Left lung (tissue), 10 donors: ENCODE measurements around the gene TMEM89. TPM values are rescaled to one million over a fixed set of nuclear protein-coding genes. Genes with fewer than 3 reads are reported as not detected.

Experiments
- ATAC-seq: fragments of 200-7000 bp; cut with Tn5 transposase; one replicate; pipeline ENCODE4 v1.9.1; 2020; ENCODE audit warnings: moderate library complexity
- DNase-seq, 4 donors: peaks; one replicate each; pipeline ENCODE4 v3.0.0-alpha.2; 2013 to 2020
- H3K27ac ChIP-seq, 2 donors: fragments of 200-600 bp; sonication (generic) in 1 of 2; one replicate each; pipeline versions ENCODE4 v1.5.0 to v1.8.0; 2020 to 2021
- H3K27me3 ChIP-seq, 2 donors: fragments of 200-600 bp; sonication (generic) in 1 of 2; one replicate each; pipeline versions ENCODE4 v1.5.0 to v1.8.0; 2020 to 2021
- H3K36me3 ChIP-seq, 2 donors: fragments of 200-600 bp; sonication (generic) in 1 of 2; one replicate each; pipeline versions ENCODE4 v1.5.0 to v1.8.0; 2020 to 2021
- H3K4me1 ChIP-seq, 2 donors: fragments of 200-600 bp; one replicate each; pipeline ENCODE4 v1.8.0; 2021
- H3K4me3 ChIP-seq, 2 donors: fragments of 200-600 bp; sonication (generic) in 1 of 2; one replicate each; pipeline versions ENCODE4 v1.5.0 to v1.8.0; 2020 to 2021; ENCODE audit warnings: mild to moderate bottlenecking in 1 of 2
- H3K9me3 ChIP-seq, 2 donors: fragments of 200-600 bp; sonication (generic) in 1 of 2; one replicate each; pipeline versions ENCODE4 v1.5.0 to v1.8.0; 2020 to 2021
- intact Hi-C, 2 donors: fragments of 100-400 bp; cut with DNase I; formaldehyde crosslinking; loops; one replicate each; pipeline versions ENCODE4 v1.11.2 to v1.14.2; 2022
- polyA plus RNA-seq, 6 donors: library from polyadenylated mRNA; unstranded; fragments of 120-200 nt; gene quantifications; one replicate each; pipeline ENCODE4 v1.2.1, GENCODE V29; 2013; ENCODE audit not compliant: insufficient read length in 6 of 6
- total RNA-seq, 2 donors: library from RNA; stranded (reverse); fragmentation: NEBNext Ultra II Directional; extraction: Animal tissue kit (Norgen Biotek cat#: 25700); gene quantifications; one replicate each; pipeline ENCODE4 v1.2.1, GENCODE V29; 2021
- TF ChIP-seq, protein P1 (sequence below), 2 donors: fragments of 200-600 bp; sonication (generic) in 1 of 2; IDR thresholded peaks; one replicate each; pipeline versions ENCODE4 v1.5.0 to v1.8.0; 2021; ENCODE audit warnings: antibody characterized with exemption in 2 of 2
- donor health status: DM: no; HTN: yes; CAD: no.
- donor health status: DM: no; HTN: no; CAD: no.

The TMEM89 gene
- total and polyA plus RNA-seq, 8 donors: not detected

DNA sequence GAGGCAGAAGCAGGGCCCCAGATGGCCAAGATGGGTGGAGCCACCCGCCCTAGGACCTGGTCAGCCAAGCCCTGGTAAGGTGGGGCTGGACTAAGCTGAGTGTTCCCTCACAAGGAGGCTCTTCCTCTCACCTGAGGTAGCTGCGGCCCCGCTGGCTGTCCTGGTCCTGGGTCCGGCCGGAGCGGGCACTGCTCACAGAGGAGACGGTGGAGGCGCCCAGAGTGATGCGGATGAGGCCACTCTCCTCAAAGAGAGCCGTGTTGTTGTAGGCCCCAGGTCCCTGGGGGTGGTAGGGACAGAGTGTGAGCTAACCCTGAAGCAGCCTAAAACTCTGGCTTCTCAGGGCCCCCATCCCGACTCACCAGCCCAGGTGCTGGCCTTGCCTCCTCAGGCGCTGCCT is 21.0 kb upstream of the TMEM89 start:
- no peak overlapping the region for H3K4me3 ChIP-seq
- TF ChIP-seq, protein P1, sequence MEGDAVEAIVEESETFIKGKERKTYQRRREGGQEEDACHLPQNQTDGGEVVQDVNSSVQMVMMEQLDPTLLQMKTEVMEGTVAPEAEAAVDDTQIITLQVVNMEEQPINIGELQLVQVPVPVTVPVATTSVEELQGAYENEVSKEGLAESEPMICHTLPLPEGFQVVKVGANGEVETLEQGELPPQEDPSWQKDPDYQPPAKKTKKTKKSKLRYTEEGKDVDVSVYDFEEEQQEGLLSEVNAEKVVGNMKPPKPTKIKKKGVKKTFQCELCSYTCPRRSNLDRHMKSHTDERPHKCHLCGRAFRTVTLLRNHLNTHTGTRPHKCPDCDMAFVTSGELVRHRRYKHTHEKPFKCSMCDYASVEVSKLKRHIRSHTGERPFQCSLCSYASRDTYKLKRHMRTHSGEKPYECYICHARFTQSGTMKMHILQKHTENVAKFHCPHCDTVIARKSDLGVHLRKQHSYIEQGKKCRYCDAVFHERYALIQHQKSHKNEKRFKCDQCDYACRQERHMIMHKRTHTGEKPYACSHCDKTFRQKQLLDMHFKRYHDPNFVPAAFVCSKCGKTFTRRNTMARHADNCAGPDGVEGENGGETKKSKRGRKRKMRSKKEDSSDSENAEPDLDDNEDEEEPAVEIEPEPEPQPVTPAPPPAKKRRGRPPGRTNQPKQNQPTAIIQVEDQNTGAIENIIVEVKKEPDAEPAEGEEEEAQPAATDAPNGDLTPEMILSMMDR (IDR thresholded peaks at IDR 0.05): no peak
- no peaks in the 10 kb centered on the region for H3K4me1 ChIP-seq
- intact Hi-C loops: no loop called here
- no peaks in the 10 kb centered on the region for H3K36me3 ChIP-seq
- no peaks in the 10 kb centered on the region for H3K27me3 ChIP-seq
- H3K9me3 ChIP-seq: no peaks in the 10 kb centered on the region
- H3K27ac ChIP-seq: no peak overlapping the region
- DNase-seq (no peak), ATAC-seq (no peak)

DNA sequence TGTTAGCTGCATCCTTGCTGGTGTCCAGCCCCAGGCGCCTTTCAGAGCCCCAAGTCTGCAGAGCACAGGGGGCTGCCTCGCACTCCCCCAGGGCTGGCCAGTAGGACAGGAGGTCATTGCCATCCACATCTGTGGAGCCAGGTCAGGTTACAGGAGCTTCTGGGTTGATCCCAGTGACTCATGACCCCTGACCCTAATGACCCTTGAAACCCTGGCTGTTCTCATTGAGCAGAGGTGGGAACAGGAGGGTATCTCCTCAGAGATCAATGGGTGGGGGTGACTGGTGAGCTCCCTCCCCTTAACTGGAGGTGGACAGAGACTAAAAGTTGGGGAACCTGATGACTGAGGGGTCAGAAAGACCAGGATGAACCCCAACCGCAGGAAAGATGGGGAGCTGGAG is 19.8 kb upstream of the TMEM89 start:
- no peak overlapping the region for H3K4me3 ChIP-seq
- DNase-seq (no peak), ATAC-seq (no peak)
- TF ChIP-seq, protein P1 (IDR thresholded peaks at IDR 0.05): no peak
- H3K9me3 ChIP-seq: no peaks in the 10 kb centered on the region
- H3K4me1 ChIP-seq: peaks cover 2% of the 10 kb centered on the region in 2 donors
- no peaks in the 10 kb centered on the region for H3K36me3 ChIP-seq
- H3K27ac ChIP-seq: no peak overlapping the region
- H3K27me3 ChIP-seq: no peaks in the 10 kb centered on the region
- intact Hi-C loops: no loop called here

DNA sequence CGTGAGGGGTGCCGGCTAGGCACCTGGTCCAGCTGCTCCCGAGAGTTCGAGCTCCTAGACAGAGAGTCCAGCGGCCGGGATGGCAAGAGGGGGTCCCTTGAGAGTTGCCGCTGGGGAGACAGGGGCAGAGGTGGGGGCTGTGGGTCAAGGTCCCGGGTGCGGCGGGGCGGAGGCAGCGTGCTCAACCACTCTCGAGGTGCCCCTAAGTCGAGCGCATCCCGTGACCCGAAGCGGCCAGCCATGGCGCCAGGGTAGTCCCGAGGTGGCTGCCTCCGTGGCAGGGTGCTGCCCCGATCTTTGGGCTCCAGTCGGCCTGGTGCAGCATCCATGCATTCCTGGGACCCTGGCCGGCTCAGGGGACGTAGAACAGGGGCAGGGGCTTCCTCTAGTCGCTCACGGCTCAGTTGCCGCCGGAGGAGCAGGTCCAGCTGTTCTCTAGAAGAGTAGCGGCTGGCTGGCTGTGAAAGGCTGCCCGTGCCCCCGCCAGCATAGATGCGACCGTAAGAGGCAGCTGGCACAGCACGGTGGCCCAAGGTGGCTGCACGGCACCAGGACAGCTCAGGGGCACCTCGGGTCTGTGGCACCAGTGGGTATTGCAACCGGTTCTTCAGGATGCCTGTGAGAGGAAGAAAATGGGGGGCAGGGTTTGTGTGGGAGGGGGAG is 18.5 kb upstream of the TMEM89 start:
- intact Hi-C loops: no loop called here

DNA sequence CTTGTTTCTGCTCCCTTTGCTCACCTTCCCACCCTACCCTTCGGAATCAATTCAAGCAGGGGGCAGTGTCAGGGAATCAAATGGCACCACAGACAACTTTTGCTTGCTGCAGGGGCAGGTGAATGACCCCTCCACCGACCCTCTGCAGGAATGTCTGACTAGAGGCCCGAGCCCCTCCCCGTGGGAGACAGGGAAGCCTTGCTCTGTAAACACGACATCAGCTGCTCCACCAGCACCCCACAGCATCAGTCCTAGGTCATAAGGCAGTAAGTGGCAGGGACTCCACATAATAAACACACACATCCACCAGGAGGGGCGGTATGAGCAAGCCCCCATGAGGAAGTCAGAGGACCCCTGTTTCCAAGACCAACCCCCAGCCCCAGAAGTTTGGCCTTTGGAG is 15.7 kb upstream of the TMEM89 start:
- ATAC-seq (no peak), DNase-seq (peak in 1 of 4 donors; percentile 24)
- Histone ChIP-seq H3K4me1 (peaks cover 16 to 20% of the 10 kb centered on the region in 2 donors), H3K4me3 (no peak overlapping the region), H3K27me3 (no peaks in the 10 kb centered on the region), H3K36me3 (peaks cover 0 to 13% of the 10 kb centered on the region in 2 donors), H3K27ac (no peak overlapping the region), H3K9me3 (no peaks in the 10 kb centered on the region)
- intact Hi-C loops: no loop called here
- TF ChIP-seq, protein P1 (IDR thresholded peaks at IDR 0.05): no peak

More for the DNA sequence above, 18.5 kb upstream of the TMEM89 start:
- Histone ChIP-seq H3K27me3 (no peaks in the 10 kb centered on the region), H3K36me3 (no peaks in the 10 kb centered on the region), H3K27ac (no peak overlapping the region), H3K4me3 (no peak overlapping the region), H3K9me3 (no peaks in the 10 kb centered on the region), H3K4me1 (peaks cover 8 to 10% of the 10 kb centered on the region in 2 donors)
- no peak for ATAC-seq
- TF ChIP-seq, protein P1 (IDR thresholded peaks at IDR 0.05): no peak
- peak in 1 of 4 donors; percentile 76 for DNase-seq

DNA sequence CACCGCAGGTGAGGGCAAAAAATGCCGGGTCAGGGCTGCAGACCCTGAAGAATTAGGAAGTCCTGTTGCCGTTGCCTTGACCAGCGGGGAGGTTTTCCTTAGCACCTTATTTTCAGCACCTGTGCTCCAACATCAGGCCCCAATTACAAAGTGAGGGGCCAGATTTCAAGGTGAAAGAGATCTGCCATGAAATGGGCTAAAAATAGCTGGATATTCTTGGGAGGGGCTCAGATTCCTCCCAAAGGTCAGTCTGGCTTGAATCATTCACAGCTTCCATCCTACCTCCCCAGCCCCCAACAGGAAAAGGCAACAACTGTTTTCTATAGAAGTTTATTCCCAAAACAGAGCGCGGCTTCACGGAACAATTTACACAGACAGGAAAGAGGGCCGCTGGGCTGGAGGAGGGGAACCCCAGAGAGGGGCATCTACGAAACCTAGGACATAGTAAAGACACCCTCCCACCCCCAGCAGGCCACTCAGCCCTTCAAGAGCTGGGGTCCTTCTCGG is 14.6 kb upstream of the TMEM89 start:
- intact Hi-C loops: no loop called here
- no peaks in the 10 kb centered on the region for H3K27me3 ChIP-seq
- DNase-seq (peak in 1 of 4 donors; percentile 20), ATAC-seq (no peak)
- H3K4me1 ChIP-seq: peaks cover 16 to 20% of the 10 kb centered on the region in 2 donors
- peaks cover 0 to 24% of the 10 kb centered on the region in 2 donors for H3K36me3 ChIP-seq
- TF ChIP-seq, protein P1 (IDR thresholded peaks at IDR 0.05): no peak
- H3K4me3 ChIP-seq: peak overlapping the region; percentile 99 to 100
- peak overlapping the region; percentile 67 to 87 for H3K27ac ChIP-seq
- no peaks in the 10 kb centered on the region for H3K9me3 ChIP-seq
